Activated T-cell treated with anti-CD3 and anti-CD28 coated beads for 1 hour (primary cell): ENCODE data around the gene TMCC2.
A peak's percentile ranks its signal among the peaks of the same experiment; 100 is the strongest.

Experiments
- DNase-seq: peaks from one replicate; pipeline ENCODE4 v3.0.0-alpha.2; 2020; ENCODE audit warnings: low read depth

TMCC2 gene

DNA sequence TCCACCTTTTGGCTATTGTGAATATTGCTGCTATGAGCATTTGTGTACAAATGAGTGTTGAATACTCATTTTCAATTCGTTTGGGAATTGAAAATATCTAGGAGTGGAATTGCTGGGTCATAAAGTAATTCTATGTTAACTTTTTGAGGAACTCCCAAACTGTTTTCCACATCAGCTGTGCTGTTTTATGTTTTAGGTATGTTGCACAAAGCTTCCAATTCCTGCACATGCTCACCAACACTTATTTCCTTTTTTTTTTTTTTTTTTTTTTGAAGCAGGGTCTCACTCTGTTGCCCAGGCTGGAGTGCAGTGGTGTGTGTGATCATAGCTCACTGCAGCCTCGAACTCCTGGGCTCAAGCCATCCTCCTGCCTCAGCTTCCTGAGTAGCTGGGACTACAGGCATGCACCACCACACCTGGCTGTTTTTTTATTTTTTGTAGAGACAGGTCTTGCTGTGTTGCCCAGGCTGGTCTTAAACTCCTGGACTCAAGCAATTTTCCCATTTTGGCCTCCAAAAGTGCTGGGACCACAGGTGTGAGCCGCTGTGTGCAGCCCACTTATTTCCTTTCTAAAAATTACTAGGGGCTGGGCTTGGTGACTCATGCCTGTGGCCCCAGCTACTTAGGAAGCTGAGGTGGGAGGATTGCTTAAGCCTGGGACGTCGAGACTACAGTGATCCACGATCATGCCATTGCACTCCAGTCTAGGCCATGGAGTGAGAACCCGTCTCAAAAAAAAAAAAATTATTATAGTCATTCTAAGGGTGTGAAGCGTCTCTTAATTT lies 33.4 kb downstream of the TMCC2 start:
- no peak for DNase-seq

DNA sequence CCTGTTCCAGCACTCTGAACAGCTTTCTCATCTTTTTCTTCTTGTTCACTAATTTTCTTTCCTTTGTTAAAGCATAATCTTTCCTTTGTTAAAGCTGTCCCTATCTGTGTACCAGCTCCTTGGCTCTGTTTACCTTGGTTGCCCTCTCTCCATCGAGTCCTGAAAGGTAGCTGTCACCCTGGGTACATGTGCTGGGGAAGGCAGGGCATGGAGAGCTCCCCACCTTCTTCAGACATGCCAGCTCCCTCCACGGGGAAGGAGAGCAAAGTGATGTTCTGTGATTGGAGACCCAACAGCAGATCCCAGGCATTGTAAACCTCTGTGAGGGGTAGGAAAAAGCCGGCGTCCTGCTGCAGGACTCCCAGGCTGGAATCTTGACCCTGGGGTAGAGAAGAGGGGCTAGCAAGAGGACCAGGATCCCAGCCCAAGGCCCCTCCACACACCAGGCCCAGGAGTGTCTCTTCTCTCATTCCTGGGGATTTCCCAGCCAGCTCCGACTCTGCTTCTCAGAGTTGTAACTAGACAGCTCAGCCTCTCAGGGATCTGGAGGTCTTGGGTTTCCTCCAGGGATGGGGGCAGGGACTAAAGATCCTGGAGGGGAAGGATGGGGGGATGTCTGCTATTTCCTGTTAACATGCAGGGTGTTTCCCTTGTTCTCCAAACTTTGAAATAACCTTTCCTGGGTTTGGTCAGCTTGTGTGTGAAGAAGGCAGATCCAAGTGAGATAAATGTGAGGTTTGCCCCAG lies 34.4 kb downstream of the TMCC2 start:
- no peak for DNase-seq

DNA sequence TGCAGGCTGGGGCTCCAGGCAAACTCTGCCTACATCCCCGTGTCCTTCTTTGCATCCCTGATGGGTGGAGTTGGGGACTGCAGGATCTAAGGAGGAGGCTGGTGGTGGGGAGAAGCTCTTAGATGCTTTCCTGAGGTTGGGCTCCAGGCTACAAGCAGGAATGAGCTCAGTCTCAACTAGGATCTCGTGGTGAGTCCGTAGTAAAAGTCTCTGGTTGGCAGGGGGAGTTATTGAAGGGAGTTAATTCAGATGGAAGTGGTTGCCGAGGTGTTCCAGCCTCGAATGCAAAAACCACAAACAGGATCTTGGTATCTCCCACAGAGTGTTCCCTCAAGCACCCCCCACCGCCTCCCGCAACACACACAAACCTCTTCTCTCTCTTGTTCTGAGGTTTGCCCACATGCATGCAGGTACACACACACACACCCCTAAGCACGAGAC lies 35.0 kb downstream of the TMCC2 start:
- DNase-seq = no peak

DNA sequence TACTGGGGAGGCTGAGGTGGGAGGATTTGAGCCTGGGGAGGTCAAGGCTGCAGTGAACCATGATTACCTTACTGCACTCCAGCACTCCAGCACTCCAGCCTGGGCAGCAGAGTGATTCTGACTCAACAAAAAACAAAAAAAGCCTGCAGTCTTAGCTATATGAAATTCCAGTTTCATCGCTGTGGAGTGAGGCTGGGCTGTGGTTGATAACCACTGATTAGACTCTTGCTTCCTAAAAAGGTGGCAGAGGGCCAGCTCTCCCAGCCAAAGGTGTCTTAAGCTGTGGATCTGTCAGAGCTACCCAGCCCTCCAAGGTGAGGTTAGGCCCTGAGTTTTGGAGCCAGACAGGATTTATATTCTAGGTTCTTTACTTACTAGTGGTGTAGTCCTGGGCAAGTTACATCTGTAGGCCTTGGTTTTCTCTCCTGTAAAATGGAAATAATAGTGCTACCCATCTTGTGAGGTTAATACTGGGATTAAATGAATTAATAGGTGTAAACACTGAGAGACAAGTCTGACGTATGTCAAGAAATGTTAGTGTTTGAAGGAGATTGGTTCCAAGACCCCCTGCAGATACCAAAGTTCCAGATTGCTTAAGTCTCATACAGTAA lies 35.9 kb downstream of the TMCC2 start:
- no peak for DNase-seq

DNA sequence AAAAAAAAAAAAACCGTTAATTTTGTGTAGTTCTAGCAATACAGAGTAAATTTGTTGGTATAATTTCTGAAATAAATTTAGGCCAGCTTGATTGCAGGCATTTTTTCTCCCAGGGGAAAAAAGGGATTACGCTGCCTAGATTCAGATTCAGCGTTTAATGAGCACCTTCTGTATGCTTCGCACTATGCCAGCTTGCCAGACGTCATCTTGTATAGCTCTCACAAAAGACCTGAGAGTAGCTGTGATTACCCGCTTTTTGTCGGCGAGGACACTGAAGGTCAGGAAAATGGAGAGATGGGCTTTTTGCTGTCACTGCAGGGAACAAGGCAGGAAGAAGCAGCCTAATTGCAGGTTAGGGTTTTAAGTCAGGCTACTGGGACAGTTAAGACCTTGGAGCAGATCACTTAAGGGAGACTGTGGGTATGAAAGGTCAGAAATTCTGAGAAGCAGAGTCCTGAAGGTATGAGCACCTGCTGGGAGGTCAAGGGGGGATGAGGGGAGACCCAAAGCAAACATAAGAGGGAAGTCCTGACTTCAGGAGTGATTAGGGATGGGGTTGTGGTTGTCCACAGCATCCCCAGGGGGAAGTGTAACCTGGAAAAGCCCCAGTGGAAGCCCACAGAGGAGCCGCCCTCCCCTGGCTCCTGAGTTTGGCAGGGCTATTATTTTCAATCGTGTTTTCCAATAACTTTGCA lies 39.0 kb downstream of the TMCC2 start:
- DNase-seq = no peak

DNA sequence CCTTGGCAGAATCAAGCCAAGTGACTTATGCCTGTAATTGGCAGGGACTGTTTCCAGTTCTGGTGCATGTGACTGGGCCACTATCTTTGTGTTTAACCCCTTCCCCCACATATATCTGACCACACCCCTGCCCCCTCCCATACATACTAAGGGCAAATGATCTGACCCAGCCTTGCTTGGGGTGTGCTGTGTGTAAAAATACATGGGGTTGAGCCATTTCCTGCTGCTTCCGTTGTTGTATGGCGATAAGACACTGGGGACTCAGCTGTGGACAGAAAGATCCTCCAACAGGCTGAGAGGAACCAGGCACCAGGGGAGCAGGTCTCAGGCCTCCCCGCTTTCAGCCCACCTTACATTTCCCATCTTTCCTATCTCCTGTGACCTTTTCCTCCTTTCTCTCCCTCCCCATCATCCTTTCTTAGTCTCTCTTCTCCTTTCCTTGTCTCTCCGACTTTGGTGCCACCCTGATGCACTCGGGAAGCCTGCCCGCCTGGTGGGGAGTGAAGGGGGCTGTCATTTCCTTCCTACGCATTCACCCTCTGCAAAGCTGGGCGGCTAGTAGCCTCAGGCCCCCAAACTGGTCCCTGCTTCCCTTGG lies 39.7 kb downstream of the TMCC2 start:
- DNase-seq = no peak

DNA sequence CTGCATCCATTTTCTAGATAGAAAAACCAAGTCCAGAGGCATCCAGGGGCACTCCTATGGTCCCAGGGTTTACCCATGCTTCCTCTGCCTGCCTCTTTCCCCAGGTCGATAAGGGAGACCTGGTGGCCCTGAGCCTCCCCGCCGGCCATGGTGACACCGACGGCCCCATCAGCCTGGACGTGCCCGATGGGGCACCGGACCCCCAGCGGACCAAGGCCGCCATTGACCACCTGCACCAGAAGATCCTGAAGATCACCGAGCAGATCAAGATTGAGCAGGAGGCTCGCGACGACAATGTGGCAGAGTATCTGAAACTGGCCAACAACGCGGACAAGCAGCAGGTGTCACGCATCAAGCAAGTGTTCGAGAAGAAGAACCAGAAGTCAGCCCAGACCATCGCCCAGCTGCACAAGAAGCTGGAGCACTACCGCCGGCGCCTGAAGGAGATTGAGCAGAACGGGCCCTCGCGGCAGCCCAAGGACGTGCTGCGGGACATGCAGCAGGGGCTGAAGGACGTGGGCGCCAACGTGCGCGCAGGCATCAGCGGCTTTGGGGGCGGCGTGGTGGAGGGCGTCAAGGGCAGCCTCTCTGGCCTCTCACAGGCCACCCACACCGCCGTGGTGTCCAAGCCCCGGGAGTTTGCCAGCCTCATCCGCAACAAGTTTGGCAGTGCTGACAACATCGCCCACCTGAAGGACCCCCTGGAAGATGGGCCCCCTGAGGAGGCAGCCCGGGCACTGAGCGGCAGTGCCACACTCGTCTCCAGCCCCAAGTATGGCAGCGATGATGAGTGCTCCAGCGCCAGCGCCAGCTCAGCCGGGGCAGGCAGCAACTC lies 41.3 kb downstream of the TMCC2 start:
- DNase-seq = no peak

DNA sequence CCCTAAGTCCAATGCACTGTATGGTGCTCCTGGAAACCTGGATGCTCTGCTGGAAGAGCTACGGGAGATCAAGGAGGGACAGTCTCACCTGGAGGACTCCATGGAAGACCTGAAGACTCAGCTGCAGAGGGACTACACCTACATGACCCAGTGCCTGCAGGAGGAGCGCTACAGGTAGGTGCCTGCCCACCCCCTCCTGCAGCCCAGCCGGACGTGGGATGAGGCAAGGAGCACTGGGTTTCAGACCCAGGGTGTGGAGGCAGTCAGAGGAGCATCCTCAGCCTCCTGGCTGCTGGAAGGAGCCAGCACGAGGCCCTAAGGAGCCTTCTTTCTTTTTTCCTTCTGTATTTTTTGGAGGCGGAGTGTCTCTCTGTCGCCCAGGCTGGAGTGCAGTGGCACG lies 42.0 kb downstream of the TMCC2 start:
- DNase-seq = no peak

DNA sequence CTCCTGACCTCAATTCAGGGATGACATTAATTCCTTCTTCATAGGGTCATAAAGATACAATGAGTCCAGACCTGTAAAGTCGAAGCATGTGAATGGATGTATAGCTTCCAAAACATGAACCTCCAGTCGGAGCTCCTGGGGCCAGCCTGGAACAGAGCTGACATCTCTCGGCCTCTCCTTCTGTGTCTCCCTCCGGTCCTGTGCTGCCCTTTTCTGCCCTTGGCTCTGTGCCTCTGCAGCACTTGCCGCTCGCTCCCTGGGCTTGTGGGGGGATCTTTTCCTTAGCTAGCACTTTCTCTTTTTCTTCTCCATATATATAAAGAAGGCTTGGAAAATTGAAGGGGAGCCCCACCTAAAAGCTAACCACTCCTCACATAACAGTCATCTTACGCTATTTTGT lies 42.5 kb downstream of the TMCC2 start:
- DNase-seq = no peak

DNA sequence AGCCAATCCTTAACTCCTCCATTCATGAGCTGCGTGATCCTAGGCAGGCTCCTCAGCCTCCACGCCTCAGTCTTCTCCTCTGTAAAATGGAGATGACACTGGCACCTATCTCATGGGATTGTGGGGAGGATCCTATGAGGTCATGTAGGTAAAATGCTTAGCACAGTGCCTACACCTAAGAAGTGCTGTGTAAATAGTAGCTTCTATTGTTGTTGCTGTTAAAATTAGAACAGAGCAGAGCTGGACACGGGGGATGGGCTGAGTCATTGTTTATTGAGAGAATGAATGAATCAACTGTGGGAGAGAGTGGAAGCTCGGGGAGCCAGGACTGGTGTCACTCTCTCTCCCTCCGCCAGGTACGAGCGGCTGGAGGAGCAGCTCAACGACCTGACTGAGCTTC lies 43.0 kb downstream of the TMCC2 start:
- no peak for DNase-seq

DNA sequence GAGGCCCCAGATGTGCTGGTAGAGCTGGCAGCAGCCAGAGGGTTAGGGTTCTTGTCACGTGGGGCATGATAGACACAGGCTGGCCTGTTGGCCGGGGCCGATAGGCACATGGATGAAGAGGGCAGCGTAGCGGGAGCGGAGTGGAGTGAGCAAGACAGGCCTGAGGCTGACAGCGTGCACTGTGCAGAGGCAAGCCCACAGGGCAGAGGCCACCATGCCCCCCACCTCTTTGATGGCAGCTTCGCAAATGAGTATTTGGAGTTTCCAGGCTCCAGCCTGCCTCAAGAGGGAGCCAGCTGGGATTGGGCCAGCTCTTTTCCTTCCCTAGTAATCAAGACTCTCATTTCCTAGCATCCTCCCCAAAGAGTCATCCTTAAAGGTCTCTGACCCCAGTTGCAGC lies 43.5 kb downstream of the TMCC2 start:
- no peak for DNase-seq

DNA sequence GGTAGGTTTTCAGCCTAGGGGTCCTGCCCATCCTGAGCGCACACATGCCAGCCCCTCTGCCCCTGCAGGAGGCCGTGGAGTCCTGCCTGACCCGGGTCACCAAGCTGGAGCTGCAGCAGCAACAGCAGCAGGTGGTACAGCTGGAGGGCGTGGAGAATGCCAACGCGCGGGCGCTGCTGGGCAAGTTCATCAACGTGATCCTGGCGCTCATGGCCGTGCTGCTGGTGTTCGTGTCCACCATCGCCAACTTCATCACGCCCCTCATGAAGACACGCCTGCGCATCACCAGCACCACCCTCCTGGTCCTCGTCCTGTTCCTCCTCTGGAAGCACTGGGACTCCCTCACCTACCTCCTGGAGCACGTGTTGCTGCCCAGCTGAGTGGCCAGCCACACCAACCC lies 44.0 kb downstream of the TMCC2 start:
- no peak for DNase-seq

DNA sequence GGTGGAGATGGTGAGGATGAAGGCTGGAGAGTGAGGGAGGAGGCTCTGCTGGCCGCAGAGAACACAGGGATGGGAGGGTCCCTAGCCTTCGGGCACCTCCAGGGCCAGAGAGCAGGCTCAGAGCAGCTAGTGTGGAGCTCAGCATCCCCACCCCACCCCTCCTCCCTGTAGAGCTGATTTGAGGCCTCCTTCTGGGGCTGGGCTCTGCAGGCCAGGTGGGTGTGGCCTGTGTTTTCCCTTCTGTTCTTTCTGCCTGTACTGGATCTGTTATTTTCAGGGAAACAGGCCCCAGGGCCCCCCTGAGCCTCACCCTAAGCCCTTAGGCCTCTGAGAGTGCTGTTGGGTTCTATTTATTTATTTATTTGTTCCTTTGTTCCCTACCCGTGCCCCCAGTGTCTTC lies 44.8 kb downstream of the TMCC2 start:
- DNase-seq = no peak

DNA sequence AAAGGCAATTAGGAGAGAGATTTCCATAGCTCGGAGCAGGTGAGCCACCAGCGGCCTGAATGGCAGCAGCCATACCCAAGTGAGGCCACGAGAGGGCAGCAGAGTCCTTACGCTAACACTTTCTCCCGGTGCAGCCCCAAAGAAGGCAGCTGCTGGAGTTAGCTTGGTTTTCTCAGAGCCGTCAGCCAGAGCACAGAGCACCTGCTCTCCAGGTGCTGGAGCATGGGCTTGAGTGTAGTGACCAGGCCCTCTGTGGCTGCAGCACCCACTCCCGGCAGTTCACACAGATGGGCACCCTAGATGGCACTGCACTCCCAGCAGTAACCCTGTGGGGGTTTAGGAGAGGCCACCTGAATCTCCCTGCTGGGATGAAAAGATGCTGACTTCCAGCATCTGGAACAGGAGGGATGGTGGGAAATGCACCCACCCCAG lies 45.8 kb downstream of the TMCC2 start:
- DNase-seq = peak; percentile 81

DNA sequence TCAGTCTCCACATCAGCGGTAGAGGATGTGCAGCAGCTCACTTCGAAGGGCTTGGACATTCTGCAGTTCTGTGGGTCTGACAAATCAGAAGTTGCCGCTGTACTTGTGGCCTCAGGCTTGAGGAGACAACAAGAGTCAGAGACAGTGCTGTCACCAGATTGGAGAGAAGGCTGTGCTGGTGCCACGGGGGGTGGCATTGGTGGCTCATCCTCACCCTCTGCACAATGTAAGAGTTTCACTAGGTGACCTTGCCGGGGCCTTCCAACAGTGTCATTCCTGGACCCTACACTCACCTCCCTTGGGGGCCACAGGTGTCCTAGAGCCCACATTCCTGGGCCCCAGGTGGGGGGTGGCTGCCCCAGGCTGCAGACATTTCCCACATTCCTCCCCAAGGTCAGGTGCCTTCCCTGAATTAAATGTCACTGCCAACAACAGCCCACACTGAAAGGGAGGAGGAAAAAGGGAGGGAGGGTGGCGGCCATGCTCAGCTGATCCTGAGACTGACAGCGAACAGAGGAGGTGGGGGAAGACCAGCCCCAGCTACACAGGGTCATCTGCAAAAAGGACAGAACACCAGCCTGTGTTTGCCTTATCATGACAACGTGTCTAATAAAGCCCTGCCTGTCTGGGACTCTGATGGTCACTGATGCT lies 46.4 kb downstream of the TMCC2 start:
- no peak for DNase-seq

DNA sequence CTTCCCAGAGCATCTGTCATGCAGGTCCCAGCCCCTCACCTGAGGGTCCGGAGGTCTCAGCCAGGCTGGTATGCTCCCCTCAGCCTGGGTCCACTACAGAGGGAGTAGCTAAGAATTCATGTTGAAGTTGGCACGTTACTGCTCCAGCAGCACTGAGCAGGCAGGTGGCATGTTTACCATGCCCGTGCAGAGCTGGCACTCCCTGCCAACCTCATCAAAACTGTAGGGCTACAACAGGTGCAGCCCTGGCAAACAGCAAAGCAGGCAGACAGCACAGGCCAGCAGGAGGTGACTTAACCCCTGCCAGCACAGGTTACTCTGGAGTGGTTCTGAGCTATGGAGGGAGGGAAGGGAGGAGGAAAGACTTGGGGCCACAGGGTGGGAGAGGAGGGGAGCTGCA lies 47.4 kb downstream of the TMCC2 start:
- DNase-seq = peak; percentile 40

DNA sequence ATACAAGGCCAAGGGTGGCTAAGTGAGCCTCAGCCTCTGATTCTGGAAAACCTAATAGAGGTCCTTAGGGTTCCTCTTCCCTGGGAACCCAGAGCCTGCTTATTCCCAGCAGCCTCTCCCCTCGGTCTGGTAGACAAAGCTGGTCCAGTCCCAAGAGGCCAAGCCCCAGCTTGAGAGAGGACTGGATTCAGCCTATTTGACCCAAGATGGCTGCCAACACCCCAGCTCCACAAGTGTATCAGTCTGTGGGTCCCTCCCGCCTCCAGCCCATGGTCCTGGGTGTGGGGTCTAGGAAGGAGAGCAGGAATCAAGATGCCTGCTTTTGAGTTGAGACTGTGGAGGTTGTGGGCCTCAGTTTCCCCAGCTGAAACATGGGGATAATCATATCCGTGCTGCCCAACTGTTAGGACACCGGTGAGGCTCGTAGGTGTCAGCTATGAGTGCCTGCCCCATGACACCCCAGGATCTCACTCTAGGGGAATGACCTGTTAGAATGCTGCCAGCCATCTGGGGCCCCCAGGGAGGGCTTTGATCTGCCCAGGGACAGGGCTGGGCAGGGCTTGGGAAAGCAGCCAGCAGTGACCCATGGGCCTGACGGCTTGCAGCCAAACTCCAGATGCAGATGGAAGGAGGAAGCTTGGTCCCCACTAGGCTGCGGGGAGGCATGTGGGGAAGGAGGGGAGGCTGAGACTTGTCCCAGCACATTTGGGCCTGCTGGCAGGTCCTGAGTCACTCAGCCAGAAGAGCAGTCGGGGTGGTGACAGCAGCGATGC lies 48.4 kb downstream of the TMCC2 start:
- no peak for DNase-seq

DNA sequence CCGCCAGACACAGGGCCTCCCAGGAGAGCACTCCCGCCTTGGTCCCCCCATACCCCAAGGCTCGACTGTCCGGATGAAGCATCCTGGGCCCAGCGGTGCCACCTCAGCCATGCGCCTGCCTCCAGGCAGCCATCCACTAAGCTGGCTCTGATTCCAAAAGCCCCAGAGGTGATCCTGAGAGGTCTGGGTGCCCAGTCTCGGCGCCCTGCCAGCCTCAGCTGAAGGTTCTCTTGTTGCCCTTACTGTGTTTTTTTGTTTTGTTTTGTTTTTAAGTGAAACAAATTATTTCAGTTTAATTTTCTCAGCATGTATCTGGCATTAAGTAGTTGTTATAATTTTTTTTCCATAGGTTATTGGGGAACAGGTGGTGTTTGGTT lies 48.9 kb downstream of the TMCC2 start:
- no peak for DNase-seq

DNA sequence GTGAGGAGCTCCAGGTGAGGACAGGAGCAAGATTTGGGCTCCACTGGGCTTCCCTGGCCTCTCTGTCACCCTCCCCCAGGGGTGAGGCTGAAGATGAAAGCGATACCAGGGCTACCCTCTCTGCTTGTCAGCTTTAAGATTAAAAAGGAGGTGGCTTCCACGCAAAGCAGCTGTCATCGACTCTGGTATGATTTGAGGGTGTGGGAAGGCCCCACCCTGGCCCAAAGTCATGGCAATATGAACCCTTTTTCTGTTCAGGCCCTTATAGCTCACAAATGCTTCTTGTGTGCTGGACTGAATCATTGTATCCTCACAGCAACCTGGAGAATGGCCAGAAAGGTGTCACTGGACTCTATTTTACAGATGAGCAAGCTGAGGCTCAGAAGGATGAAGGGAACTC lies 52.2 kb downstream of the TMCC2 start:
- DNase-seq = no peak
